Stimulated activated CD8-positive, alpha-beta memory T cell treated with anti-CD3 and anti-CD28 coated beads, Interleukin-4, amount 100 ng/mL, for 48 hours (primary cell): ENCODE results near the gene PTPRJ.
"Not testable (repeated sequence)": the region's sequence is repeated elsewhere in the genome, so short reads cannot be mapped to it uniquely, and the experiment has no call there.

ENCODE experiments used
- DNase-seq: peaks from one replicate; pipeline ENCODE4 v3.0.0-alpha.2; 2020

The PTPRJ gene

DNA sequence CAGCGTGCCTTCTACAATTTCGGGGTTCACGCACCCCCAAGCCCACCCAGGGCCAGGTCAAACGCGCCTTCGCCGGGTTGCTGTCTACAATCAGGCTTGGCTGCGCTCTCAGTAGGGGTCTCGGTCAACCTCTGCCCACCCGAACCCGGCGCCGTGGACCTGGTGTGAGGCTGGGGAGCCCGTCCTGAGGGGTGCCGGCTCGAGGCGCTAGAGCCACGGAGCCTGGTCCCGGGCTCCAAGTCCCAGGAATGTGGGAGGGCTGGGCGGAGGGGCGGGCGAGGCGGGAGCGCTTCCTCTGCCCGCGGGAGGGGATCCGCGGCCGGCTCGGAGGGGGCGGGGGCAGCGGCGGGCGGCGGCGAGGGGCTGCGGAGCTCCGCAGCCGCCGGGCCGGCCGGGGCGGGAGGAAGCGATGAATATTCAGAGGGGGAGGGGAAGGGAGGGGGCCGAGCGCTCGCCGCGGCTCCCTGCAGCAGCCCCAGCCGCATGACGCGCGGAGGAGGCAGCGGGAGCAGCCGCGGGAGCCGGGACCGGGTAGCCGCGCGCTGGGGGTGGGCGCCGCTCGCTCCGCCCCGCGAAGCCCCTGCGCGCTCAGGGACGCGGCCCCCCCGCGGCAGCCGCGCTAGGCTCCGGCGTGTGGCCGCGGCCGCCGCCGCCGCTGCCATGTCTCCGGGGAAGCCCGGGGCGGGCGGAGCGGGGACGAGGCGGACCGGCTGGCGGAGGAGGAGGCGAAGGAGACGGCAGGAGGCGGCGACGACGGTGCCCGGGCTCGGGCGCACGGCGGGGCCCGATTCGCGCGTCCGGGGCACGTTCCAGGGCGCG is at the start of gene PTPRJ:
Gene PTPRJ (plus strand): TSS at position 472 of the 819 bp plus-strand sequence. CDS start 354 bp downstream, outside the sequence.
- DNase-seq: peak; percentile 65

DNA sequence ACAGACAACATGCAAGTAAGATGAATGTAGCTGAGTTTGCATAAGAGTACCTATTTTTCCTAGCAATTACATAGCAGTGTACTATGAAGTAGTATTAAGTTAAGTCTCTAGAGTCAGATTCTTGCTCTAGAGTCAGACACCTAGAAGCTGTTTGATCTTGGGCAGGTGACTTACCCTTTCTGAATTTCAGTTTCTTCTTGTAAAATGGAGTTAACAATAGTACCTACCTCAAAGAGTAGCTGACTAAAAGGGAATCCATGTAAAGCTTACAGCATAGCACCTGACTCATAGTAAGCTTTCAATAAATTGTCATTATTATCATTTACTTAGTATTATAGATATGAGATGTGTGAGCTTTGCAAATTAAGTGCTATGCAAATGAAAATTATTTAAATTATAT is 47.8 kb upstream of the PTPRJ start:
- no peak for DNase-seq

DNA sequence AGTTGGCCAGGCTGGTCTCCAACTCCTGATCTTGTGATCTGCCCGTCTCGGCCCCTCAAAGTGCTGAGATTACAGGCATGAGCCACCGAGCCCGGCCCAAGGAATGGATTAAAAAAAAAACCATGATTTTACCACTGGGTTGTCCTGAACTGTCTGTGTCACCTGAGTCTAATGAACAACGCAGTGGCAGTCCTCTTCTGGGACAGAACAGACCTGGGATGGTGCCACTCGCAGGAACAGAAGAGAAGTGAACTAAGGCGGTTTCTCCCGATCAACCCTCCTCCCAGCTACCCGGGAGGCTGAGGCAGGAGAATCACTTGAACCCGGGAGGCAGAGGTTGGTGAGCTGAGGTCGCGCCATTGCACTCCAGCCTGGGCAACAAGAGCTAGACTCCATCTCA is 46.6 kb upstream of the PTPRJ start:
- not testable (repeated sequence) for DNase-seq

DNA sequence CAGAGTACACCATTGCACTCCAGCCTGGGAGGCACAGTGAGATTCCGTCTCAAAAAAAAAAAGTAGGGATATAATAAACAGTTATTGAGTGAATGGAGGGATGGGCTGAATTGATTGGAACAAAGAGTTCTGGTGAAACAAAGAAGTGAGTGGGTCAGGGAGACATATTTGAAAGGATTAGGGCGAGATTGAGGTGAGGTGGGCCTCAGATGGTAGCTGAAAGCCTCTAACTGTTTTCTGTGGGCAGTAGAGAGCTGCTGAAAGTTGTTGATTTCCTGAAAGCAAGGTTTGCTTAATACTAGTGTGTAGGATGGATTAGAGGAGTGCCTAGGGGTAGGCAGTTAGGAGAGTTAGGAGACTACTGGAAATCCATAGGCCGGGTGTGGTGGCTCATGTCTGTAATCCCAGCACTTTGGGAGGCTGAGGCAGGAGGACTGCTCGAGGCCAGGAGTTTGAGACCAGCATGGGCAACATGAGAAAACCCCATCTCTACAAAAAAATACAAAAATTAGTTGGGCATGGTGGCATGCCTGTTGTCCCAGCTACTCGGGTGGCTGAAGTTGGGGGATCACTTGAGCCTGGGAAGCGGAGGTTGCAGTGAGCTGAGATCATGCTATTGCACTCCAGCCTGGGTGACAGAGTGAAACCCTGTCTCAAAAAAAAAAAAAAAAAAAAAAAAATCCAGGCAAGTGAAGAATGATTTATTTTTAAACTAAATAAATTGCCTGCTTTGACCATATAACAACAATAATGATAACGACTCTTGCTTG is 41.4 kb upstream of the PTPRJ start:
- no peak for DNase-seq

DNA sequence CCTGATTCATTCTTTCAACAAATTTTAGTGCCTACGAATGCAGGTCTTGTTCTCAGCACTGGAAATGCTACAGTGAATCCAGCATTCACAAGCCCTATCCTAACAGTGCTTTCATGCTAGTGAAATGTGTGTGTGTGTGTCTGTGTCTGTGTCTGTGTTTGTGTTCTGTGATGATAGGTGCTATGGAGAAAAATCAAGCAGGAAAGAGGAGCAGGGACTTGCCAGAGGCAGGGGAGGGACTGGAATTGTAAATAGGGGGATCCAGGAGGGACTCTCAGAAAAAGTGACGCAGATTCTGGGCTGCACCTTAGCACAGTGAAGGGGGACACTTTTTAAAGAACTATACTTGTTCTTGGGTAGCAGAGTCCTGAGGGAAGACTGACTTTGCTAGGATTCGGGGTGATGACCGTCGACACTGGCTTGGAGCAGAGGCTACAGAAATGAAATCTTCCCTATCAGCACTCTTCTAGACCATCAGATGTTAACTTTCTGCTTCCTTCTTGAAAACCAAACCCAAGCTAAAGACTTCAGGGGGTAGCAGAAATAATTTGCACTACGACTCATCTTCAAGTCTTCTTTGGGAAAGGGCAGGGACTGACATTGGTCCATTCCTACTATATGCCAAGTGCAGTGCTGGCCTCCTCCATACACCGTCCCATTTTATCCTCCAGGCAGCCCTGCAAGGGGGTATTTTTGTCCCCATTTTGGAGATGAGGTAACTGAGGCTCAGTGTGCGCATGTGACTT is 39.3 kb upstream of the PTPRJ start:
- no peak for DNase-seq

DNA sequence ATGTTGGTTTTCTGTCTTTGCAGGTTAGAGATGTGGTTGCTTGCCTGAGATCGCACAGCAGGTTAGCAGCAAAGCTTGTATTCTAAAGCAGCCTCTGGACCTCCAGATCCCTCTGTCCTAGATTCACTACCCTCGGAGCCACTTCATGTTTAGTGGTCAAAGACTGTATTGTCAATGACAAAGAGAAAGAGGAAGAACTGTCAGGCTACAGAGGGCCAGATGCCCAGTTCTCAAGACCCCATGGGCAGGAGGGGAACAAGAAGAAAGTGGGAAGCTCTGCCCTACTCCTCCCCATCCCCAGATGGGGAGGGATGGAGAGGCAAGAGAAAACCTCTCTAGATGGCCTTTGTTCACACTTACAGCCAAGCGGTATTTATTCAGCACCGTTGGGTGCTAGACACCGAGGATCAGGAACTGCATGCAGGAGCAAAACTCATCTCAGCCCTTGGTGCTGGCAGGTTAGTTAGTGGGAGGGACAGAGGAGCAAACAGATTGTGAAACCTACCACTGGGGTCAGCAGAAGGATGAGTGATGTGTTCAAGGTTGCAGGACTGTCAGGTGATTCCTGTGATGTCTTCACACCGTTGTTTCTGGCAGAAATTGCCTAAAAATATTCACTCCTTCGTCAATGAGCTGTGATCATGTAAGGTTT is 38.3 kb upstream of the PTPRJ start:
- no peak for DNase-seq

DNA sequence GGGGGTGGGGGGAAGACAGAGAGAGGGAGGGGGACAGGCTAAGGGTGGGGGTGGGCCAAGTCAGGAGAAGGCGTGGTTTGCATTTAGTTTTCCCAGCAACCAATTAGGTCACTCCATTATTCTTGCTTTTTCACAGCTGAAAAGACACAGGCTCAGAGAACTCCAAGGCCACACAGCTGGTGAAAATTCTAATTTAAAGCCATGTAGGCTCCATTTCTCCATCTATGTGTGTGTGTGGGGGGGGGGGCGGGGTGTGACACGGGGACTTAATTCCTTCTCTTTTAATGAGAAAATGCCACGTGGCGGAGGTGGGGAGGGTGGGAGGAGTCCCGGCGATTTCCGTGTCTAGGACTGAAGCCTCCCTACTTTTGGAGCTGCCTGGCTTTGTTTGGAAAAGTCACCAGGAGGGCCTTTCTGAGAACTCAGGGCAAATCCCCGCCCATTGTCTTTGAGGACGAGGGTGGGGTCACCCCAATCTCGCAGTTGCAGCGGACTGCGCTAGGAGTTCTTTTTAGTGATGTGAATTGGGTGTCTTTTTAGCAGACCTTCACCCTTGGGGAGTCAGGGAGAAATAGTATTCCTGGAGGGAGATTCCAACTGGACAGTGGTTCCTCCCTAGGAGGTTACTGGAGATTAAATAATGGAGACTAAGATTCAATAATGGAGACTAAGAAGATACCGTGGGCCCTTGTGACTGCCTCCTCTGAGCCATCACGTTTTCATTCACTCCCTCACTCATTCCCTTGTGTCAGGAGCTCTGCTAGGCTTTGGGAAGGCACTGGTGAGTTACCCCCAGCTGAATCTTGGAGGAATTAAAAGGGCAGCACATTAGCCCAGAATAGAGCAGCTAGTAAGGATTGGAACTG is 36.4 kb upstream of the PTPRJ start:
- DNase-seq: no peak

DNA sequence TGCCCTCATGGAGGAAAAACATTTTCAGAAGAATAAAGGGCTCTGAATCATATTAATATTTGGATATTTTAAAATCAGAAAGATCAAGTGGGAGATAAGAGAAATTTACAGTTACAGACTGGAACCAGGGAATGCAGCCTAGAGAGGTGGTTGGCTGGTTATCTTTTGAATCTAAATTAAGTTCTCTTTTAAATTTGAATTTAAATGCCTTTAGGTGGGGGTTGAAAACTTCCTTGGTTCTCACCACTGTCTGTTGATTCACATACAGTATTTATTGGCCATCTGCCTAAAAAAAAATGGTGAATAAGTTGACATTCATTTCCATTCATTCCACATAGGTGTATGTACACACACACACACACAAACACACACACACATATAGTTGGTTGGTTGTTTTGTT is 35.7 kb upstream of the PTPRJ start:
- DNase-seq: no peak

DNA sequence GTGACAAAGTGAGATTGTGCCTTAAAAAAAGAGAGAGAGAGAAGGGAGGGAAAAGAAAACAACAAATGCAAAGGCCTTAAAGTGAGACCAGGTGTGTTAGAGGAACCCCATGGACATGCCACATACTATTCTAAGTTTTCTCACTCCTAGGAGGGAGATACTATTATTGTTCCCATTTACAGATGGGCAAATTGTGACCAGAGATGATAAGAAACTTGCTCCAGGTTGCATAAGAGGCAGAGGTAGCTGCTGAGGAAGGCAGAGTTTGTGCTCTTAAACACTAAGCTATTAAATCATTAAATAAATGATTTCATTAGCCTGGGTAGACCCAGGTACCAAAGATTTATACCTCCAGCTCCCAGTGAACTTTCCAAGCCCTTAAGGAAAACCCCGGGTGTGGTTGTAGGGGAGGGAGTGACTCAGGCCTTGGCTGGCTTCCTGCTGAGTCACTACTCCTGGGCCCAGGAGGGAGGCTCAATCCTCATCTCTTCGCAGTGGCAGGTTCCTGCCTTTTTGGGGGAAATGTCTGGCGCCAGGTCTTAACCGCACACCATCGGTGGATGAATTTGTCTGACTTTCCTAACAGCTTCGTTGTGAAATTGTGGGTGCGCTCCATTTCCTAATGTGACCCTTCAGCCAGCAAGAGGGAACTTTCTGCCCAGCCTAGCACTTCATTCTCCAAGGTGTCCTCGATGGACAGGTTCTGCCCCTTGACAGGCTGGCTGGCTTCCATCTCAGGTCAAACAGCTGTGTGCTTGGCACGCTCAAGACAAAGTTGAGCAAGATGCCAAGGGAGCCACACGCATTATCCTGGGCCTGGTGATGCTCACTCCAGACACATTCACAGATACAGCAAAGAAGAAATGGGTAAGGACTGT is 33.4 kb upstream of the PTPRJ start:
- DNase-seq: peak; percentile 52

DNA sequence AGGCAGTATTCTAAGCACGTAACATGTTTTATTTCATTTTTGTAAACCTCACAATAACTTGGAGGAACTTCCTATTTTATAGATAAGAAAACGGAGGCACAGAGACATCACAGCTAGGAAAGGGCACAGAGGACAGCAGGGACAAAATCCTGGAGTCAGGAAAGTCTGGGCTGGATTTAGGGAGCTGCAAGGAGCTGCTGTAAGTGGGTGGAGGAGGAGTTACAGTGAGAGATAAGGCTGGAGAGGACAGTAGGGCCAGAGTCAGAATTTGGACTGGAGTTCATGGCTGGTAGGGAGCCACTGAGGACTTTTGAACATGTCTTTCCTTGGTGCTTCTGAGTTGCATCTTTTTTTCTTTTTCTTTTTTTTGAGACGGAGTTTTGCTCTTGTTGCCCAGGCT is 32.2 kb upstream of the PTPRJ start:
- no peak for DNase-seq

DNA sequence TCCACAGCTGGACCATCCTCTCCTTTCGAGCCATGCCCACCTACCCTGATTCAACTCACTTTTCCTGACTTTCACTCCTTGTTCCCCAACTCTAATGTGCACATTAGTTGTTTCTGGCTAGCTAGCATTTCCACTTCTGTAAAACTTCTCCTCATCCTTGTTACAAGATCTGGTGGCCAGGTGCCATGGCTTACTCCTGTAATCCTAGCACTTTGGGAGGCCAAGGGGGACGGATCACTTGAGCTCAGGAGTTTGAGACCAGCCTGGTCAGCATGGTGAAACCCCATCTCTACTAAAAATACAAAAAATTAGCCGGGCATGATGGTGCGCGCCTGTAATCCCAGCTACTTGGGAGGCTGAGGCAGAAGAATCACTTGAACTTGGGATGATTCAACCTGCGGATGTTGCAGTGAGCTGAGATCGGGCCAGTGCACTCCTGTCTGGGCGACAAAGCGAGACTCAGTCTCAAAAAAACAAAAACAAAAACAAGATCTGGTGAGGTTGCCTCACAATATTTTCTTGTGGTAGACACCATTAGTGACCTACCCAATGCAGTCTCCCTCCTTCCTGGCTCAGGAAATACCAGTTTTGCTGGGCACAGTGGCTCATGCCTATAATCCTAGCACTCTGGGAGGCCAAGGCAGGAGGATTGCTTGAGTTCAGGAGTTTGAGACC is 31.2 kb upstream of the PTPRJ start:
- DNase-seq: not testable (repeated sequence)

DNA sequence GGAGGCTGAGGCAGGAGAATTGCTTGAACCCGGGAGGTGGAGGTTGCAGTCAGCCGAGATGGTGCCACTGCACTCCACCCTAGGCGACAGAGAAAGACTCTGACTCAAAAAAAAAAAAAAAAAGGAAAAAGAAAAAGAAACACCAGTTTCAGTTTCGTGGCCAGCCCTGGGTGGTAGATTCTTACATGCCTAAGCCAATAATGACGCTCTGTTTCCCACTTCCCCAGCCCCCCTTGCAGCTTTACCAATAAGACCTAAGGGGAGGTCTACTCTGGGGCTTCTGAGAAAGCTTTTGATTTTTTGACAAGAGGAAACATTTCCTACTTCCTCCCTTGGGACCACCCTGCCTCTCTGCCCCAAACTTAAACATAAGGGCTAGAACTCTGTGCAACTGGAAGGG is 30.0 kb upstream of the PTPRJ start:
- peak; percentile 60 for DNase-seq

DNA sequence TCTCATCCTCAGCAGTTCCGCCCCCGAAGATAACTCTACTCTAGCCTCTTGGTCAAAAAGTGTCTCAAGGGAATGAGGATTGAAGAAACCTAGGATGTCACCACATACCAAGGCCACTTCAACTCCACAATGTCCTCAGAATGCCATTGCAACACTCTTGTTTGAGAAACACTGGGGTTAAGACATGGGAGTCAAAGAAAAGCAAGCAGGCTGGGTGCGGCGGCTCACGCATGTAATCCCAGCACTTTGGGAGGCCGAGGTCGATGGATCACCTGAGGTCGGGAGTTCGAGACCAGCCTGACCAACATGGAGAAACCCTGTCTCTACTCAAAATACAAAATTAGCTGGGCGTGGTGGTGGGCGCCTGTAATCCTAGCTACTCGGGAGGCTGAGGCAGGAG is 28.9 kb upstream of the PTPRJ start:
- DNase-seq: not testable (repeated sequence)

DNA sequence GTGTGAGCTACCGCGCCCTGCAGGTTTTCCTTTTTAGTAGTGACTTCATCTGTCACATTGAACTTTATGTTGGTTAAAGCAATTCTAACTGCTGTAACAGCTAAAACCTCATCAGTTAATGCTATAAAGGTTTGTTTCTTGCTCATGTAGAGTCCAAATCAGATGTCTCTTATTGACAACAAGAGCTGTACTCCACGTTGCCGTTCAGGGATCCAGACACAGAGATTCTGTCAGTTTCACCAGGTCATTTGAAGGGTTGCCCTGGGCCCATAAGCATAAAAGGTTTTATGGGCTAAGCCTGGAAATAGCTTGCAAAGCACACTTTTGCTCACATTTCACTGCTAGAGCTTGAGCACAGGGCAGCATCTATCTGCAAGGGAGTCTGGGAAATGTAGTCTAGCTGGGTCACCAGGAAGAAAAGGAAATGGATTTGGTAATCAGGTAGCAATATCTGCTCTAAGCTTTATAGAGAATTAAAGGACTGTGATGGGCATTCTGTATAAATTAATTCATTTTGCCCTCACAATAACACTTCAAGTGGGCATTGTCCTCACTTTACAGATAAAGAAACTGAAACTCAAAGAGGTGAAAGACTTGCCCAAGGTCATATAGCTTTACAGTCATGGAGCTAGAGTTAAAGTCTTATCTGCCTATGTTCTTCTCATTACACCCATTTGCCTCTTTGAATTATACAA is 25.2 kb upstream of the PTPRJ start:
- DNase-seq: no peak

DNA sequence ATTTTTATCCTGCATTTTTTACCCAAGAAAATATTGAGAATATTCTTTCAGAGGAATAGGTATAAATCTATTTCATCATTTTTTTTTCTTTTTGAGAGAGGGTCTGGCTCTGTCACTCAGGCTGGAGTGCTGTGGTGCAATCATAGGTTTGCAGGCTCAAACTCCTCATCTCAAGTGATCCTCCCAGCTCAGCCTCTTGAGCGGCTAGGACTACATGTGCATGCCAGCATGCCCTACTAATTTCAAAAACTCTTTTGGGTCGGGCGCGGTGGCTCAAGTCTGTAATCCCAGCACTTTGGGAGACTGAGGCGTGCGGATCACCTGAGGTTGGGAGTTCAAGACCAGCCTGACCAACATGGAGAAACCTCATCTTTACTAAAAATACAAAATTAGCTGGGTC is 20.3 kb upstream of the PTPRJ start:
- DNase-seq: no peak

DNA sequence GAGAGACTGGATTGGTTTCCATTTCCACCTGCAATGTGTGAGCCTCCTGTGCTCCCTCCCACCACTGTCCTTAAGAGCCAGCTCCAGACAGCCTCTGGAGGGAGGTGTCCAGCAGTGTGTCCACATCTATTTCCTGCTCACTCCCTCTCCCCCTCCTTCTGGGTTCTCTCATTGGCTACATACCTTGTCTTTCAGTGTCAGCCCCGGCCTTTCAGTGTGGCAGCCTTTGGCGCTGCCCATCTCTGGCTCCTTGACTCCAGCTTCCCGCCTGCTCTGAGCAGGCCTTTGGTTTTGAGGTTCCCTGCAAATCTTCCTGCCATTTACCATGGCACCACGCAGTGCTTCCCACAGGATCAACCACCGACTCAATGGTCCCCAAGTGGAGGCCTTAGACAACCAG is 19.0 kb upstream of the PTPRJ start:
- DNase-seq: no peak

DNA sequence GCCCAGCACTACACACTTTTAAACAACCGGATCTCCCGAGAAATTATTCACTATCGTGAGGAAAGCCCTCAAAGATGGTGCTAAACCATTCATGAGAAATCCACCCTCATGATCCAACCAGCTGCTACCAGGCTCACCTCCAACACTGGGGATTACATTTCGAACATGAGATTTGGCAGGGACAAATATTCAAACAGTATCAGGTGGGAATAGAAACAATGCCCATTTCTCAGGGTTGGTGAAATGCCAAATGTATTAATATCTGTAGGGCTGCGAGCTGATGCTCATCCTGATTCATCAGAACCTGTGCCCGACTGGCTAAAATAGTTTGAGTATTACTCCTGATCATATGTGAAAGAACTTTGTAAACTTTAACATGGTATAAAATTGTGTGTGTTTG is 15.8 kb upstream of the PTPRJ start:
- no peak for DNase-seq

DNA sequence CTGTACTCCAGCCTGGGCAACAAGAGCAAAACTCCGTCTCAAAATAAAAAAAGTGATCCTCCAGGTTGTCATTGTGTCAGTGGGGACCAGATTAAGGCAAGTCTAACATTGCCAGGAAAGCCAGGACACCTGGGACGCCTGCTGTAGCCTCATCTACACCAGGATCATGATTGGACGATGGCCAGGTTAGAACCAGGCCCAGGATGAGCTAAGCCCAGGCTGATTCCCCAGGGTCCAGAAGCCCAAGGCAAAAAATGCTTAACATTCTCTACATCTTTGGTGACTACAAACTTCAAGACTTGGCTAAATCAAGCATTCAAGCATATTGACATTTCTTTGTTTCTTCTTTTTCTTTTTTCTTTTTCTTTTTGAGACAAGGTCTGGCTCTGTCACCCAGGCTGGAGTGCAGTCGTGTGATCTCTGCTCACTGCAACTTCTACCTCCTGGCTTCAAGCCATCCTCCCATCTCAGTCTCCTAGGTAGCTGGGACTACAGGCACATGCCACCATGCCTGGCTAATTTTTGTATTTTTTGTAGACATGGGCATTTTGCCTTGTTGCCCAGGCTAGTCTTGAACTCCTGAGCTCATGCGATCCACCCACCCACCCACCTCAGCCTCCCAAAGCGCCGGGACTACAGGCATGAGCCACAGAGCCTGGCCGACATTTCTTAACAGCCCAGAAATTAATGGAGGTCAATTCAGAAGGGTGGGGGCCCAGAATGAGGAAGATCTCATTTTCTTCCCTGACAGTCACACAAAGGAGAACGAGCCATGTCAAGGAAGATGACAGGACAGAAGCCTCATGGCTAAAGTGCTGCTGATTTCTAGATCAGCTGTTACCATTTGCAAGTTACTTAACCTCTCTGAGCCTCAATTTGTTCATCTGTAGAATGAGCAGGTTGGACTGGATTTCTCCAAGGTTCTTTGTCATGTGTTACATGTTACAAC is 12.5 kb upstream of the PTPRJ start:
- DNase-seq: no peak

DNA sequence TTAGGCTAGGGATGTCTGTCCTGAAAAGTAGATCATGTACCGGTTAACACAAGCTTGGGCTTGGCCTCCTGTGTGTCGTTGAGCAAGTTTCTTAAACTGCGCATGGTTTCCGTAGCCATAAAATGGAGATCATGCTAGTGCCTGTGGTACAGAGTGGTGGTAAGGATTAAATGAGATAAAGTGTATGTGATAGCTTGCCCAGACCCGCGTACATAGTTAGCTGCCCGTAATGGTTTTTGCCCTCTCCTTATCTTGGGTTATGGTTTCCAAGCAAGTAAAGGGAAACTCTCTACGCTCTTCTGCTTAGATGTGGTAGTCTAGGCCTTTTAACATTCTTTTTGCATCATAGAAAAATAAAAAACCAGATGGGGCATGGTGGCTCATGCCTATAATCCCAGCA is 11.0 kb upstream of the PTPRJ start:
- no peak for DNase-seq
